Measurements from ENCODE around the gene PRKAR1B.
"Not testable (repeated sequence)": the region's sequence is repeated elsewhere in the genome, so short reads cannot be mapped to it uniquely, and the experiment has no call there.

Gene PRKAR1B

DNA sequence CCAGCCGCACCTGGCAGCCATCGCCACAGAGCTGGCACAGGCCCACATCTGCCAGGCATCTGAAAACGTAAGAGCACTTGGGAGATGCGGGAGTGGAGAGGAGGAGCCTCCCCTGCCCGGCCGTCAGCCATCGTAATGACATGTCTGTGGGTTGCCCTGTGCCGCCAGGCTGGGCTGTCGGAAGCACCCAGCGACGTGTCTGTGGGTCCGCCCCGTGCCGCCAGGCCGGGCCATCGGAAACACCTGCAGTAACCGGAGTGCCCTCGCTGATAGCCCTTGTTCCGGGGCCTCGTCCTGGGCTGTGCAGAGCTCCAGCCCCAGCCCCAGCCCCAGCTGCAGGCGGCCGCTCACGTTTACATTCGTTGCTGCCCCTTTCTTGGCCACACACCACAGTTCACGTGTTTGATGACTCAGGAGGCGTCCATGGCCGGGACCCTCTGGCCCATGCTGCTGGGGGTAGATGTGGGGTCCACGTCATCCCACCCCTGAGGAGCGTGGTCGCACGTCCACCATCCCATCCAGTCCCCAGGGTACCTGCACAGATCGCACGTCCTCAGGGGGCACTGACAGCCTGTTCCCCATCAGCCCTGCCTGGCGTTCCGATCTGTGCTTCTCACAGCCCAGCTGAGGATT lies 30.0 kb upstream of the PRKAR1B start:
- DNase-seq, result no peak

DNA sequence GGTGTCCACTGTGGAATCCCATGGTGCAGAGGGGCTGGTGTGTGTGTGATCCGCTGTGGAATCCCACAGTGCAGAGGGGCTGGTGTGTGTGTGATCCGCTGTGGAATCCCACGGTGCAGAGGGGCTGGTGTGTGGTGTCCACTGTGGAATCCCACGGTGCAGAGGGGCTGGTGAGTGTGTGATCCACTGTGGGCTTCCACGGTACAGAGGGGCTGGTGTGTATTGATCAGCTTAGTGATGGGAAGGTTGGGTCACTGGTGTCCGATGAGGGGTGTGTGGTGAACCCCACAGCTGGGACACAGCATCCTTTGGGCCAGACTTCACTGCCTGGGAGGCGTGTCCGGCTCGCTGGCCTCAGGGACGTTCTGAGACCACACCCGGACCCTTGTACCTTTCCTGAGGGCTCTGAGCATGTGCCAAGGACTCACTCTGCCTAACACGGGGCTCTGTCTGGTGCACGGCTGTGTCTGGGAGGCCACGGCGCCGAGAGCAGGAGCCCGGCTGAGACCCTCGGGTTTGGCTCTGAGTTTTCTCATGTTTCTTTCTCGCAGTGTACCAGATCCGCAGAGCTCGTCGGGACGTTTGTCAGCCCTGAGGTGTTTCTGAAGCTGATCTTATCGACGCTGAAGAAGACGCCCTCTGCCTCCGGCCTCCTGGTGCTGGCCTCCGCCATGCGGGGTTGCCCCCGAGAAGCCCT lies 29.3 kb upstream of the PRKAR1B start:
- no peak for DNase-seq

DNA sequence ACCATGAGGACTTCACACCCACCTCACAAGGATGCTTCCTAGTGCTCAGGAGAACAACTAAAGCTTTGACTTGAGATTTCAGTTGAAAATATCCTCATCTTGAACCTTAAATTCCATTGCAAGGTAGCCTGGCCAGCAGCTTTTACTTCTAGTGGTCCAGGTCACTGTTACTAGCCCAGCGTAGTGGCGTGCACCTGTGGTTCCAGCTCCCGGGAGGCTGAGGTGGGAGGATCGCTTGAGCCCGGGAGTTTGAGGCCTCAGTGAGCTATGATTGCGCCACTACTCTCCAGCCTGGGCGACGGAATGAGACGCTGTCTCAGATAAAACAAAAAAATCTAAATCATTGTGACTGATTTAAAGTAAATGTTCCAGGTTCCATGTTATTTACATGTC lies 28.3 kb upstream of the PRKAR1B start:
- DNase-seq, result no peak

- no peak for DNase-seq
Measured at GRCh38 chr7:754531-755412, 27.7 kb upstream of the PRKAR1B start.

- no peak for DNase-seq
Measured at GRCh38 chr7:753190-753589, 26.1 kb upstream of the PRKAR1B start.

GRCh38 chr7:752256-752655 lies 25.2 kb upstream of the PRKAR1B start:
- not testable (repeated sequence) for DNase-seq

DNA sequence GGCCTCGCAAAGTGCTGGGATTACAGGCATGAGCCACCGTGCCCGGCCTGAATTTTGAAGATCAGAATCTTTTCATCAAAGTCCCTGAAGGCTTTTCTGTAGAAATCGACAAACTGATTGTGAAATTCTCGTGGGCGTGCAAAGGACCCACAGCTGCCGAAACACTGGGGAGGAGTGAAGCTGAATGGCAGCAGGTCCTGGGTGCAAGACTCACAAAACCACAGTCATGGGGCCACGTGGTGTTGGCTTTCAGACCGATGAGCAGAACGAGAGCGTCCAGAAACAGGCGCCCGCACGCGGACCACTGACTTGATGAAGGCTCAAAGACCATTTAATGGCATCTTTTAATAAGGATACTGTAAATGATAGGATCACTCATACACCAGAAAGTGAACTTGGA lies 24.7 kb upstream of the PRKAR1B start:
- no peak for DNase-seq

DNA sequence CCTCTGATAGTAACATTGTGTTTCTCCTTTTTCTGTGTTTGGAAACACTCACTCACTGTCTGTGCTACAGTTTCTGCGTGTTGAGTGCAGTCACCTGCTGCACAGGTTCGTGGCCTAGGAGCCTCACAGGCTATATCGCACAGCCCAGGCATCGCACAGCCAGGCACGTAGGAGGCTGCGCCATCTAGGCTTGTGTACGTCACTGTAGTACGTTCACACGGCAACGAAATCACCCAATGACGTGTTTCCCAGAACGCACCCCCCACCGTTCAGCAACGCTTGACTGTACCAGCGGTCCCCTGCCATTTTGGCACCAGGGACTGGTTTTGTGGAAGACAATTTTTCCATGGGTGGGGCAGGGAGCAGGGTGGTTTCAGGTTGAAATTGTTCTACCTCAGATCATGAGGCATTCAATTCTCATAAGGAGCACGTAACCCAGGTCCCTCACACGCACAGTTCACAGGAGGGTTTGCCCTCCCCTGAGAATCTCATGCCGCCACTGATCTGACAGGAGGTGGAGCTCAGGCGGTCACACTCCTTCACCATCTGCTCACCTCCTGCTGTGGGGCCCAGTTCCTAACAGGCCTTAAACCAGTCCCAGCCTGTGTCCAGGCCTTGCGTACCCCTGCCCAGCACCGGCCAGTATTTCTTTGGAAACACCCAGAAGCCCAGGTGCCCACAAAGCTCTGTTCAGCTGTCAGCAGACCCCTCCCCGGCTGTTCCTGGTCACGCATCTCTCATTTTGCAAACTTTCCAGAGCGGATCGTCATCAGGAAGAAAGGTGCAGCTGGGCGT lies 23.2 kb upstream of the PRKAR1B start:
- no peak for DNase-seq

- DNase-seq, result no peak
Measured at GRCh38 chr7:749140-749551, 22.1 kb upstream of the PRKAR1B start.

DNA sequence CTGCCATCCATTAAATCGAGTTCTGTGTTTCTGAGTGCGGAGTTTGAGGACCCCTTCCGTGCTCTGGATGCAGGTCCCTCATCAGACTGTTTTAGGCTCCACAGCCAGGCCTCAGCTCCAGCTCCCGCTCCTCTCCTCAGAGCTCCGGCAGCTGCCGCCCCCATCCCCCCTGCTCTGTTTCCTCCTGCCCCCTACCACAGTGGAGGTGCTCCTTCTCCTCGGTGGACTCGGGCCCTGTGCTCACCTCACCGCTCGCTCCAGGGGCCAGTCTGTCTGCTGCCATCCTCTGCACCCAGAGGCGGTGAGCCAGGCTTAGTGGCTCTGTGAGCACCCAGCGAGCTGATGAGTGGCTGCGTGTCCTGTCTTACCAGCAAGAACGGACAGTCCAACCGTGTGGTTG lies 21.4 kb upstream of the PRKAR1B start:
- DNase-seq, result no peak

DNA sequence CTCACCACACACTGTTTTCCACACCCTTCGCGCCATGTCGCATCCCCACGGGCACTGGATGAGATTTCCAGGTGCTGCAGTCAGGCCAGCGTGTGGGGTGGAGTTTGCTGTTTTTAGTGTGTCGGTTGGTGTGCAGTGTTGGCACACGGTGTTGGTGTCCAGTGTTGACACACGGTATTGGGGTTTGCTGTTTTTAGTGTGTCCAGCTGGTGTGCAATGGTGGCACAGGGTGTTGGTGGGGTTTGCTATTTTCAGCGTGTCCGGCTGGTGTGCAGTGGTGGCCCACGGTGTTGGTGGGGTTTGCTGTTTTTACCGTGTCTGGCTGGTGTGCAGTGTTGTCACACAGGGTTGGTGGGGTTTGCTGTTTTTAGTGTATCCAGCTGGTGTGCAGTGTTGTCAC lies 20.1 kb upstream of the PRKAR1B start:
- no peak for DNase-seq

DNA sequence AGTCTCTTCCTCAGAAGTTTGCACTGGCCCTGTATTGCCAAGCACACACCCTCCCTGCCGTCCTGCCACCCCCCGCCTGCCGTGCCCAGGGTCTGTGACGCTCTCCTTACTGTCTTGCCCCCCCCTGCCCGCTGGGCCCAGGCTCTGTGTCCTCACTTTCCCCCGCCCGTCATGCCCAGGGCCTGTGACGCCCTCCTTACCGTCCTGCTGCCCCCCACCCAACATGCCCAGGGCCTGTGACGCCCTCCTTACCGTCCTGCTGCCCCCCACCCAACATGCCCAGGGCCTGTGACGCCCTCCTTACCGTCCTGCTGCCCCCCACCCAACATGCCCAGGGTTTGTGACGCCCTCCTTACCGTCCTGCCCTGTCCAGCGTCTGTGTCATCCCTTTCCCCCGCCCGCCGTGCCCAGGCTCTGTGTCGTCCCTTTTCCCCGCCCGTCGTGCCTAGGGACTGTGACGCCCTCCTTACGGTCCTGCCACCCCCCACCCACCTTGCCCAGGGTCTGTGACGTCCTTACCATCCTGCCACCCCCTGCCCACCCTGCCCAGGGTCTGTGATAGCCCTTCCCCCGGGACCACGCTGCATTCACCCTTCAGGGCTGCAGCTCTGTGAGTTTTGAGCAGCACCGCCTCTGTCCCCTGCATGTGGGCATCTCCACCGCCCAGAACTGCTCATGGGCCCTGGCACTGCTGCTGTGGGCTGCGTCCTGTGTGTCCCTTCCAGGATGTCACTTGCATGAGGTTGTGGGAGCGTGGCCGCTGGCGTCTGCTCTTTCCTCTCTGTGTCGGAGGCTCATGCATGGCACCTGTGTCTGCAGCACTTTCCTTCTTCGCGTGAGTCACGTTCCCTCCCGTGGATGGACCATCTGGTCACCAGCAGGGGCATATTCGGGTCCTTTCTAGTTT lies 19.3 kb upstream of the PRKAR1B start:
- no peak for DNase-seq

GRCh38 chr7:745431-746154 lies 18.5 kb upstream of the PRKAR1B start:
- no peak for DNase-seq

- no peak for DNase-seq
Measured at GRCh38 chr7:744854-745430, 17.9 kb upstream of the PRKAR1B start.

GRCh38 chr7:744128-744520 lies 17.0 kb upstream of the PRKAR1B start:
- not testable (repeated sequence) for DNase-seq

GRCh38 chr7:743341-744127 lies 16.5 kb upstream of the PRKAR1B start:
- not testable (repeated sequence) for DNase-seq

DNA sequence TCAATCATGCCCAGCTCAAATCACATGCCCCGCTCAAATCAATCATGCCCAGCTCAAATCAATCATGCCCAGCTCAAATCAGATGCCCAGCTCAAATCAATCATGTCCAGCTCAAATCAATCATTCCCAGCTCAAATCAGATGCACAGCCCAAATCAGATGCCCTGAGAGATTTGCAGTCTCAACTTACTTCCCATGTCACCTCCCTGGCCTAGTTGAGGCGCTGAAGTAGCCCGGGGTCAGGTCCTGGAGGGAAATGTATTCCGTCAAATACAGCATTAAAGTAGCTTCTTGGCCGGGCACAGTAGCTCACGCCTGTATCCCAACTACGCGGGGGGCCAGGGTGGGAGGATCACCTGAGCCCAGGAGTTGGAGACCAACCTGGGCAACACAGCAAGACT lies 15.7 kb upstream of the PRKAR1B start:
- DNase-seq, result no peak

DNA sequence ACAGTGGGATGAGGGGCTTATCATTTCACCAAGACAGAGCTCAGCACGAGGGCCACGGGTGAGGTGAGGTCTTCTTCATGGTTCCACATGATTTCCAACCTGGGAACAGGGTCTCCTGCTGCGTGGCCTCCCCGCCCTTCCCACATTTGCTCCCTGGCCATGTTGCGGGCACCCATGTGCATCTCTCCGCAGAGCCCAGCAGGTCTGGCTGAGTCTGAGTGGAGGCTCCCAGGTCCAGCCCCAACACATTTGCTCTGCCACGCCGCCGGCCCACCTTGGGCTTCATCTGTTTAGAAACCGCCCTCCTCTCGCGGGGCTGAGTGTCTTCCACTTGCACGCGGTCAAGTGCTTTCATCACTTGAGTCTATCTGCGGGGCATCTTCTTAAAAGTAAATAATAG lies 14.8 kb upstream of the PRKAR1B start:
- DNase-seq, result no peak

DNA sequence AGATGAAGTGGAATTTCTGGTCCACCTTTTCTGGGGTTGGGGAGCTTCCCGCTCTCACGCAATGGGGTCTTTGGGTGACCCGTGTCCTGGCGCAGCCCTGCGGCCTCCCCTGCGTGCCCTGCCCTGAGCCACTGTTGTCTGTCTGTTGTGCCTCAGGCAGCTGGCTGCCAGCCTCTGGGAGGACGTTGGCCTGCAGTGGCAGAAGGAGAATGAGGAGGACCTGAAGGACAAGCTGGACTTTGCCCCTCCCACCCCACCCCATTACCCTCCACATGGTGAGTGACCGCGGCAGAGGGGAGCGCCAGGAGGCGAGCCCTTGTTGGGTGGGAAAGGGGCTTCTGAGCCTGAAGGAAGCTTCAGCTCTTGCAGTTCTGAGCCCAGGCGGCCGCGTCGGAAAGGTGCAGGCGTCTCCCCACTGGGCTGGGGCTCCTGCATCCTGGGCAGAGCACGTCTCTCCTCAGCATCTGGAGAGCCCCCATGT lies 14.2 kb upstream of the PRKAR1B start:
- DNase-seq, result no peak

Data from stimulated activated CD4-positive, alpha-beta T cell treated with anti-CD3 and anti-CD28 coated beads, Interleukin-4, amount 100 ng/mL, for 4 hours (primary cell).